Rectal smooth muscle tissue (tissue), 1 donor: ENCODE data around the gene SLC16A8.

Experiments
- H3K27ac ChIP-seq: one replicate; pipeline ENCODE4 v1.7.0; 2013; ENCODE audit warnings: low read depth, low read length, inconsistent platforms
- H3K27me3 ChIP-seq: one replicate; pipeline ENCODE4 v1.7.0; 2013; ENCODE audit warnings: low read length; ENCODE audit not compliant: control insufficient read depth, insufficient read depth
- H3K36me3 ChIP-seq: one replicate; pipeline ENCODE4 v1.7.0; 2013; ENCODE audit warnings: low read length; ENCODE audit not compliant: control insufficient read depth, insufficient read depth
- H3K4me1 ChIP-seq: one replicate; pipeline ENCODE4 v1.7.0; 2013; ENCODE audit warnings: low read length; ENCODE audit not compliant: control insufficient read depth, insufficient read depth
- H3K4me3 ChIP-seq: one replicate; pipeline ENCODE4 v1.7.0; 2013; ENCODE audit warnings: low read length
- H3K9ac ChIP-seq: one replicate; pipeline ENCODE4 v1.7.0; 2013; ENCODE audit warnings: low read length

Gene SLC16A8

GRCh38 chr22:38083931-38084631 lies at the start of gene SLC16A8:
Gene SLC16A8, minus strand, starts transcription at chr22:38084184. Its CDS starts 1,311 bp downstream, at chr22:38082873.
- Histone ChIP-seq H3K36me3 (no peaks in the 10 kb centered on the region), H3K4me1 (no peaks in the 10 kb centered on the region), H3K27me3 (peaks cover 13% of the 10 kb centered on the region), H3K9ac (no peak within 1 kb of the TSS), H3K27ac (no peak within 1 kb of the TSS), H3K4me3 (no peak within 1 kb of the TSS)

GRCh38 chr22:38133331-38133730 lies 49.3 kb upstream of the SLC16A8 start:
- no peaks in the 10 kb centered on the region for H3K4me1 ChIP-seq
- no peak overlapping the region for H3K4me3 ChIP-seq
- H3K27ac ChIP-seq, result no peak overlapping the region
- H3K9ac ChIP-seq, result no peak overlapping the region
- peaks cover 5% of the 10 kb centered on the region for H3K36me3 ChIP-seq
- H3K27me3 ChIP-seq, result no peaks in the 10 kb centered on the region

GRCh38 chr22:38132794-38133193 lies 48.8 kb upstream of the SLC16A8 start:
- Histone ChIP-seq H3K4me3 (no peak overlapping the region), H3K4me1 (no peaks in the 10 kb centered on the region), H3K36me3 (peaks cover 5% of the 10 kb centered on the region), H3K9ac (no peak overlapping the region), H3K27me3 (no peaks in the 10 kb centered on the region), H3K27ac (no peak overlapping the region)

- peaks cover 5% of the 10 kb centered on the region for H3K36me3 ChIP-seq
- no peak overlapping the region for H3K9ac ChIP-seq
- H3K27ac ChIP-seq, result no peak overlapping the region
- no peaks in the 10 kb centered on the region for H3K4me1 ChIP-seq
- no peak overlapping the region for H3K4me3 ChIP-seq
- no peaks in the 10 kb centered on the region for H3K27me3 ChIP-seq
These were observed 48.2 kb upstream of the SLC16A8 start for GRCh38 chr22:38132136-38132535.

GRCh38 chr22:38131399-38131798 lies 47.4 kb upstream of the SLC16A8 start:
- Histone ChIP-seq H3K4me1 (no peaks in the 10 kb centered on the region), H3K36me3 (peaks cover 5% of the 10 kb centered on the region), H3K27me3 (no peaks in the 10 kb centered on the region), H3K27ac (no peak overlapping the region), H3K9ac (no peak overlapping the region), H3K4me3 (no peak overlapping the region)

- no peaks in the 10 kb centered on the region for H3K27me3 ChIP-seq
- H3K36me3 ChIP-seq, result peaks cover 5% of the 10 kb centered on the region
These were observed 45.9 kb upstream of the SLC16A8 start for GRCh38 chr22:38129856-38130255.

GRCh38 chr22:38129021-38129420 lies 45.0 kb upstream of the SLC16A8 start:
- no peaks in the 10 kb centered on the region for H3K4me1 ChIP-seq
- no peaks in the 10 kb centered on the region for H3K27me3 ChIP-seq
- H3K9ac ChIP-seq, result no peak overlapping the region
- peaks cover 5% of the 10 kb centered on the region for H3K36me3 ChIP-seq
- no peak overlapping the region for H3K4me3 ChIP-seq
- no peak overlapping the region for H3K27ac ChIP-seq

More at GRCh38 chr22:38129856-38130255, 45.9 kb upstream of the SLC16A8 start:
- Histone ChIP-seq H3K9ac (no peak overlapping the region), H3K4me3 (no peak overlapping the region), H3K4me1 (no peaks in the 10 kb centered on the region), H3K27ac (no peak overlapping the region)

- H3K36me3 ChIP-seq, result peaks cover 5% of the 10 kb centered on the region
- no peaks in the 10 kb centered on the region for H3K4me1 ChIP-seq
- H3K4me3 ChIP-seq, result no peak overlapping the region
These were observed 43.9 kb upstream of the SLC16A8 start for GRCh38 chr22:38127869-38128268.

GRCh38 chr22:38126928-38127668 lies 43.1 kb upstream of the SLC16A8 start:
- Histone ChIP-seq H3K36me3 (no peaks in the 10 kb centered on the region), H3K27me3 (no peaks in the 10 kb centered on the region), H3K4me1 (no peaks in the 10 kb centered on the region), H3K4me3 (no peak overlapping the region), H3K9ac (no peak overlapping the region), H3K27ac (no peak overlapping the region)

More at GRCh38 chr22:38127869-38128268, 43.9 kb upstream of the SLC16A8 start:
- H3K9ac ChIP-seq, result no peak overlapping the region
- H3K27ac ChIP-seq, result no peak overlapping the region
- H3K27me3 ChIP-seq, result no peaks in the 10 kb centered on the region

- no peak overlapping the region for H3K9ac ChIP-seq
- H3K27me3 ChIP-seq, result no peaks in the 10 kb centered on the region
- H3K27ac ChIP-seq, result no peak overlapping the region
- H3K4me1 ChIP-seq, result no peaks in the 10 kb centered on the region
- no peaks in the 10 kb centered on the region for H3K36me3 ChIP-seq
- no peak overlapping the region for H3K4me3 ChIP-seq
These were observed 41.8 kb upstream of the SLC16A8 start for GRCh38 chr22:38125751-38126201.

- Histone ChIP-seq H3K4me1 (no peaks in the 10 kb centered on the region), H3K36me3 (no peaks in the 10 kb centered on the region), H3K27me3 (no peaks in the 10 kb centered on the region), H3K4me3 (no peak overlapping the region), H3K9ac (no peak overlapping the region), H3K27ac (no peak overlapping the region)
These were observed 41.1 kb upstream of the SLC16A8 start for GRCh38 chr22:38125038-38125610.

- no peaks in the 10 kb centered on the region for H3K4me1 ChIP-seq
- H3K4me3 ChIP-seq, result no peak overlapping the region
- no peaks in the 10 kb centered on the region for H3K27me3 ChIP-seq
- no peak overlapping the region for H3K27ac ChIP-seq
- H3K36me3 ChIP-seq, result no peaks in the 10 kb centered on the region
- H3K9ac ChIP-seq, result no peak overlapping the region
These were observed 40.4 kb upstream of the SLC16A8 start for GRCh38 chr22:38124236-38124974.
